Osteoblast (primary cell): ENCODE results near the gene POMT2. TPM values are rescaled to one million over a fixed set of nuclear protein-coding genes. Genes with fewer than 3 reads are reported as not detected.
"Not testable (repeated sequence)": the region's sequence is repeated elsewhere in the genome, so short reads cannot be mapped to it uniquely, and the experiment has no call there.

Experiments
- DNase-seq: peaks from one replicate; pipeline ENCODE4 v3.0.0; 2011; ENCODE audit warnings: low spot score, mixed read lengths; ENCODE audit not compliant: insufficient read length; ENCODE audit errors: missing footprints
- H2AFZ ChIP-seq: 2 replicates; pipeline ENCODE4 v1.6.0; 2011; ENCODE audit warnings: mild to moderate bottlenecking, low read length
- H3K27ac ChIP-seq: 2 replicates; pipeline ENCODE4 v1.5.1; 2011; ENCODE audit warnings: mild to moderate bottlenecking, low read depth, low read length, moderate library complexity
- H3K27me3 ChIP-seq: 2 replicates; pipeline ENCODE4 v1.6.0; 2012; ENCODE audit warnings: mild to moderate bottlenecking, control low read depth, inconsistent platforms, low read length, moderate library complexity; ENCODE audit not compliant: insufficient read depth
- H3K36me3 ChIP-seq: 2 replicates; pipeline ENCODE4 v1.5.1; 2011; ENCODE audit warnings: mild to moderate bottlenecking, low read length, control low read depth, moderate library complexity; ENCODE audit not compliant: insufficient read depth
- H3K4me1 ChIP-seq: 2 replicates; pipeline ENCODE4 v1.5.1; 2011; ENCODE audit warnings: mild to moderate bottlenecking, low read length, control low read depth, moderate library complexity; ENCODE audit not compliant: insufficient read depth
- H3K4me2 ChIP-seq: 2 replicates; pipeline ENCODE4 v1.6.0; 2011; ENCODE audit warnings: mild to moderate bottlenecking, low read length; ENCODE audit not compliant: insufficient read depth
- H3K4me3 ChIP-seq: fragments of 200-600 bp; sonication (generic); 3 replicates; pipeline ENCODE4 v1.5.1; 2012; ENCODE audit warnings: mild to moderate bottlenecking, low read length, inconsistent platforms; ENCODE audit not compliant: insufficient read depth
- H3K79me2 ChIP-seq: 2 replicates; pipeline ENCODE4 v1.6.0; 2012; ENCODE audit warnings: mild to moderate bottlenecking, low read length, control low read depth, inconsistent platforms; ENCODE audit not compliant: insufficient read depth
- H3K9me3 ChIP-seq: 2 replicates; pipeline ENCODE4 v1.5.1; 2011; ENCODE audit warnings: low read depth, low read length, control low read depth
- H4K20me1 ChIP-seq: 2 replicates; pipeline ENCODE4 v1.6.0; 2012; ENCODE audit warnings: mild to moderate bottlenecking, low read length, control low read depth; ENCODE audit not compliant: insufficient read depth
- CTCF ChIP-seq: IDR thresholded peaks from 2 replicates; pipeline ENCODE4 v1.5.1; 2011; ENCODE audit warnings: mild to moderate bottlenecking, low read depth, low read length, moderate library complexity; ENCODE audit errors: extremely low read depth
- total RNA-seq: library from RNA; depleted of rRNA; stranded (reverse); fragments of >200 nt; gene quantifications from 2 replicates; pipeline ENCODE4 v1.2.3, GENCODE V29; 2012

POMT2 gene
- total RNA-seq, 1 donor = 11.6 TPM

- no peak for TF ChIP-seq CTCF
- Histone ChIP-seq H3K9me3 (no peaks in the 10 kb centered on the region), H3K36me3 (no peaks in the 10 kb centered on the region), H3K4me1 (peaks cover 15% of the 10 kb centered on the region), H3K27me3 (no peaks in the 10 kb centered on the region), H4K20me1 (peaks cover 2% of the 10 kb centered on the region), H2AFZ (peak overlapping the region; percentile 80), H3K27ac (peak overlapping the region; percentile 35), H3K4me3 (peak overlapping the region; percentile 96), H3K79me2 (peaks cover 35% of the 10 kb centered on the region), H3K4me2 (peak overlapping the region; percentile 97)
- DNase-seq = no peak
Observed at GRCh38 chr14:77322250-77322902, 1.7 kb upstream of the POMT2 start.

- Histone ChIP-seq H3K9me3 (no peaks in the 10 kb centered on the region), H3K4me2 (peak overlapping the region; percentile 97), H3K27me3 (no peaks in the 10 kb centered on the region), H3K27ac (no peak overlapping the region), H3K4me1 (peaks cover 18% of the 10 kb centered on the region), H3K36me3 (no peaks in the 10 kb centered on the region), H4K20me1 (peaks cover 14% of the 10 kb centered on the region), H3K79me2 (peaks cover 57% of the 10 kb centered on the region), H2AFZ (no peak overlapping the region), H3K4me3 (no peak overlapping the region)
- no peak for TF ChIP-seq CTCF
- DNase-seq = no peak
Observed at GRCh38 chr14:77319422-77319821, 1.3 kb downstream of the POMT2 start.

GRCh38 chr14:77318756-77319155, 1.9 kb downstream of the POMT2 start:
- H3K4me2 ChIP-seq, H3K27ac ChIP-seq, H3K27me3 ChIP-seq, H3K9me3 ChIP-seq, H3K36me3 ChIP-seq, H2AFZ ChIP-seq, H3K4me3 ChIP-seq, DNase-seq: not testable (repeated sequence)
- H4K20me1 ChIP-seq = peaks cover 14% of the 10 kb centered on the region
- peaks cover 57% of the 10 kb centered on the region for H3K79me2 ChIP-seq
- H3K4me1 ChIP-seq = peaks cover 25% of the 10 kb centered on the region

- H3K4me2 ChIP-seq = no peak overlapping the region
- H3K4me3 ChIP-seq = no peak overlapping the region
- no peak for TF ChIP-seq CTCF
- no peak overlapping the region for H3K27ac ChIP-seq
- H4K20me1 ChIP-seq = peaks cover 14% of the 10 kb centered on the region
- peaks cover 27% of the 10 kb centered on the region for H3K4me1 ChIP-seq
- no peaks in the 10 kb centered on the region for H3K27me3 ChIP-seq
- H3K36me3 ChIP-seq = no peaks in the 10 kb centered on the region
- H3K9me3 ChIP-seq = no peaks in the 10 kb centered on the region
- H3K79me2 ChIP-seq = peaks cover 61% of the 10 kb centered on the region
- no peak for DNase-seq
- H2AFZ ChIP-seq = no peak overlapping the region
Observed at GRCh38 chr14:77318006-77318553, 2.6 kb downstream of the POMT2 start.
